Tibial artery (tissue), 4 donors: ENCODE data around the gene RUFY4.

ENCODE experiments used
- DNase-seq, 2 donors: peaks; one replicate each; pipeline ENCODE4 v3.0.0-alpha.2; 2019
- H3K27ac ChIP-seq, 2 donors: fragments of 200-600 bp; sonication (generic) in 1 of 2; 1 replicate in 1 of 2; 2 replicates in 1 of 2; pipeline ENCODE4 v1.5.1; 2018 to 2019; ENCODE audit warnings: mild to moderate bottlenecking in 1 of 2
- H3K27me3 ChIP-seq, 2 donors: fragments of 200-600 bp; sonication (generic) in 1 of 2; one replicate each; pipeline versions ENCODE4 v1.5.1 to v1.6.0; 2016 to 2019
- H3K36me3 ChIP-seq, 3 donors: fragments of 200-600 bp; sonication (generic) in 2 of 3; one replicate each; pipeline ENCODE4 v1.5.1; 2016 to 2019; ENCODE audit warnings: mild to moderate bottlenecking in 2 of 3
- H3K4me1 ChIP-seq, 4 donors: fragments of 200-600 bp; sonication (generic) in 2 of 4; 1 replicate in 3 of 4; 2 replicates in 1 of 4; pipeline ENCODE4 v1.5.1; 2016 to 2019
- H3K4me3 ChIP-seq, 2 donors: fragments of 200-600 bp; sonication (generic) in 1 of 2; 1 replicate in 1 of 2; 2 replicates in 1 of 2; pipeline ENCODE4 v1.5.1; 2018 to 2019; ENCODE audit warnings: mild to moderate bottlenecking in 2 of 2
- H3K9me3 ChIP-seq, 3 donors: fragments of 200-600 bp; sonication (generic) in 1 of 3; one replicate each; pipeline ENCODE4 v1.5.1; 2016 to 2019
- CTCF ChIP-seq, 2 experiments: fragments of 200-600 bp in 1 of 2; fragments of 450-650 bp in 1 of 2; IDR thresholded peaks; one replicate each; pipeline ENCODE4 v1.5.1; 2017 to 2019; ENCODE audit warnings: antibody characterized with exemption in 2 of 2, mild to moderate bottlenecking in 1 of 2, moderate library complexity in 1 of 2
- intact Hi-C: fragments of 100-400 bp; cut with DNase I; formaldehyde crosslinking; loops from one replicate; pipeline ENCODE4 v1.15.0; 2023; ENCODE audit warnings: low total_unique reads

The RUFY4 gene

GRCh38 chr2:218035463-218036100 is 33.5 kb upstream of the RUFY4 start:
- TF ChIP-seq CTCF (IDR thresholded peaks at IDR 0.05), result no peak
- H3K9me3 ChIP-seq, result no peaks in the 10 kb centered on the region
- no peak overlapping the region for H3K27ac ChIP-seq
- DNase-seq, result peak in 1 of 2 donors; percentile 67
- intact Hi-C loops, result loop anchor here (10.0 kb wide), 1 partner anchor 251 kb away; no protein-coding TSS in a partner anchor
- H3K4me1 ChIP-seq, result peaks cover 0 to 27% (median 19%) of the 10 kb centered on the region in 4 donors
- no peaks in the 10 kb centered on the region for H3K27me3 ChIP-seq
- H3K36me3 ChIP-seq, result no peaks in the 10 kb centered on the region
- H3K4me3 ChIP-seq, result no peak overlapping the region

GRCh38 chr2:218036371-218036770 is 32.7 kb upstream of the RUFY4 start:
- Histone ChIP-seq H3K27ac (no peak overlapping the region), H3K9me3 (no peaks in the 10 kb centered on the region), H3K4me1 (peaks cover 0 to 26% (median 19%) of the 10 kb centered on the region in 4 donors), H3K27me3 (no peaks in the 10 kb centered on the region), H3K36me3 (no peaks in the 10 kb centered on the region), H3K4me3 (no peak overlapping the region)
- no peak for DNase-seq
- intact Hi-C loops, result loop anchor here (10.0 kb wide), 1 partner anchor 252 kb away; no protein-coding TSS in a partner anchor
- TF ChIP-seq CTCF (IDR thresholded peaks at IDR 0.05), result no peak

GRCh38 chr2:218039171-218039570 is 29.9 kb upstream of the RUFY4 start:
- no peak for TF ChIP-seq CTCF (IDR thresholded peaks at IDR 0.05)
- peaks cover 0 to 9% (median 4%) of the 10 kb centered on the region in 4 donors for H3K4me1 ChIP-seq
- intact Hi-C loops, result loop anchor here (10.0 kb wide), 1 partner anchor 254 kb away; no protein-coding TSS in a partner anchor
- H3K27me3 ChIP-seq, result no peaks in the 10 kb centered on the region
- DNase-seq, result no peak
- no peak overlapping the region for H3K27ac ChIP-seq
- no peaks in the 10 kb centered on the region for H3K9me3 ChIP-seq
- no peak overlapping the region for H3K4me3 ChIP-seq
- no peaks in the 10 kb centered on the region for H3K36me3 ChIP-seq

- Histone ChIP-seq H3K4me3 (no peak overlapping the region), H3K27ac (no peak overlapping the region), H3K9me3 (no peaks in the 10 kb centered on the region), H3K27me3 (no peaks in the 10 kb centered on the region), H3K36me3 (no peaks in the 10 kb centered on the region), H3K4me1 (no peaks in the 10 kb centered on the region)
- DNase-seq, result no peak
- intact Hi-C loops, result no loop called here
- no peak for TF ChIP-seq CTCF (IDR thresholded peaks at IDR 0.05)
Observed at GRCh38 chr2:218040883-218041282, 28.2 kb upstream of the RUFY4 start.

- H3K27me3 ChIP-seq, result no peaks in the 10 kb centered on the region
- intact Hi-C loops, result no loop called here
- no peaks in the 10 kb centered on the region for H3K36me3 ChIP-seq
- no peaks in the 10 kb centered on the region for H3K4me1 ChIP-seq
- DNase-seq, result no peak
- H3K27ac ChIP-seq, result no peak overlapping the region
- H3K4me3 ChIP-seq, result no peak overlapping the region
- TF ChIP-seq CTCF (IDR thresholded peaks at IDR 0.05), result no peak
- H3K9me3 ChIP-seq, result no peaks in the 10 kb centered on the region
Observed at GRCh38 chr2:218041302-218042168, 27.5 kb upstream of the RUFY4 start.
